Keratinocyte (primary cell): Measurements from ENCODE around the gene MFAP2. TPM values are rescaled to one million over a fixed set of nuclear protein-coding genes. Genes with fewer than 3 reads are reported as not detected.

ENCODE experiments used
- DNase-seq: peaks from one replicate; pipeline ENCODE4 v3.0.0-alpha.2; 2011; ENCODE audit warnings: low read depth, missing footprints, low spot score
- FAIRE-seq: peaks from 2 replicates; lab custom pipeline; 2011; peaks lifted over from hg19 to GRCh38; lab: Jason Lieb, UNC
- H2AFZ ChIP-seq: 2 replicates; pipeline ENCODE4 v1.6.0; 2012; ENCODE audit warnings: low read length, control low read depth, inconsistent platforms; ENCODE audit not compliant: control insufficient read depth
- H3K27ac ChIP-seq: 2 replicates; pipeline ENCODE4 v1.5.1; 2011; ENCODE audit warnings: low read length; ENCODE audit not compliant: control insufficient read depth, insufficient read depth
- H3K27me3 ChIP-seq: 3 replicates; pipeline ENCODE4 v1.6.0; 2011; ENCODE audit warnings: low read length; ENCODE audit not compliant: control insufficient read depth, insufficient read depth; ENCODE audit errors: extremely low read depth
- H3K36me3 ChIP-seq, 2 experiments: 2 replicates in 1 of 2; 3 replicates in 1 of 2; pipeline ENCODE4 v1.5.1; 2011; ENCODE audit warnings: low read length in 2 of 2, mild to moderate bottlenecking in 1 of 2; ENCODE audit not compliant: control insufficient read depth in 2 of 2, insufficient read depth in 2 of 2; ENCODE audit errors: extremely low read depth in 1 of 2
- H3K4me1 ChIP-seq: 3 replicates; pipeline ENCODE4 v1.5.1; 2011; ENCODE audit warnings: low read length; ENCODE audit not compliant: control insufficient read depth, insufficient read depth; ENCODE audit errors: extremely low read depth
- H3K4me2 ChIP-seq: 3 replicates; pipeline ENCODE4 v1.6.0; 2011; ENCODE audit warnings: low read depth, low read length; ENCODE audit not compliant: control insufficient read depth, insufficient read depth; ENCODE audit errors: extremely low read depth
- H3K4me3 ChIP-seq, 3 experiments: fragments of 200-600 bp in 1 of 3; sonication (generic) in 1 of 3; 2 replicates in 2 of 3; 3 replicates in 1 of 3; pipeline ENCODE4 v1.5.1; 2011 to 2016; ENCODE audit warnings: low read length in 3 of 3, mild to moderate bottlenecking in 3 of 3, control low read depth in 2 of 3, inconsistent platforms in 1 of 3, low read depth in 1 of 3, mixed read lengths in 1 of 3, mixed run types in 1 of 3, moderate library complexity in 1 of 3; ENCODE audit not compliant: control insufficient read depth in 2 of 3, insufficient read depth in 2 of 3; ENCODE audit errors: extremely low read depth in 1 of 3
- H3K79me2 ChIP-seq: 2 replicates; pipeline ENCODE4 v1.6.0; 2012; ENCODE audit warnings: low read length; ENCODE audit not compliant: control insufficient read depth, insufficient read depth
- H3K9ac ChIP-seq: 3 replicates; pipeline ENCODE4 v1.6.0; 2011; ENCODE audit warnings: low read length; ENCODE audit not compliant: control insufficient read depth, insufficient read depth; ENCODE audit errors: extremely low read depth
- H3K9me1 ChIP-seq: 3 replicates; pipeline ENCODE4 v1.6.0; 2011; ENCODE audit warnings: low read length; ENCODE audit not compliant: control insufficient read depth, insufficient read depth; ENCODE audit errors: extremely low read depth
- H3K9me3 ChIP-seq: 2 replicates; pipeline ENCODE4 v1.5.1; 2012; ENCODE audit warnings: low read depth, low read length; ENCODE audit not compliant: control insufficient read depth
- H4K20me1 ChIP-seq: 3 replicates; pipeline ENCODE4 v1.6.0; 2011; ENCODE audit warnings: low read length; ENCODE audit not compliant: control insufficient read depth, insufficient read depth; ENCODE audit errors: extremely low read depth
- EZH2 ChIP-seq: IDR thresholded peaks from one replicate; pipeline ENCODE4 v1.6.1; 2012; ENCODE audit warnings: inconsistent platforms, mild to moderate bottlenecking, low read length, moderate library complexity
- dilution Hi-C: fragments of 300-500 bp; cut with MboI; formaldehyde crosslinking; loops from one replicate; pipeline ENCODE4 v1.7.0; 2020; ENCODE audit warnings: low sequenced_read_pairs; ENCODE audit not compliant: extremely low pct_ligation_motif_present
- polyA plus RNA-seq, 5 experiments: library from polyadenylated mRNA; depleted of rRNA in 3 of 5; stranded (reverse) in 3 of 5; stranded (forward) in 1 of 5; unstranded in 1 of 5; fragments of >200 nt; gene quantifications; 1 replicate in 1 of 5; 2 replicates in 3 of 5; 3 replicates in 1 of 5; pipeline versions ENCODE4 v1.2.1 to v1.2.3, GENCODE V29; 2011 to 2012; ENCODE audit warnings: missing spikeins in 2 of 5, low read depth in 1 of 5, low replicate concordance in 1 of 5
- TF ChIP-seq, protein P1 (sequence below), 3 experiments: IDR thresholded peaks in 1 of 3; conservative IDR thresholded peaks in 1 of 3; optimal IDR thresholded peaks in 1 of 3; 2 replicates in 2 of 3; 3 replicates in 1 of 3; pipeline versions ENCODE3 to v1.5.1; 2011; ENCODE audit warnings: low read length in 3 of 3, mild to moderate bottlenecking in 3 of 3, moderate library complexity in 2 of 3, control low read depth in 1 of 3, inconsistent platforms in 1 of 3; ENCODE audit not compliant: insufficient read depth in 2 of 3; ENCODE audit errors: extremely low read depth in 1 of 3

MFAP2 gene
- polyA plus RNA-seq, 1 donor (not counting 4 experiments of a cell fraction or from before 2014, with no cell fraction given) = 34.6 TPM

DNA sequence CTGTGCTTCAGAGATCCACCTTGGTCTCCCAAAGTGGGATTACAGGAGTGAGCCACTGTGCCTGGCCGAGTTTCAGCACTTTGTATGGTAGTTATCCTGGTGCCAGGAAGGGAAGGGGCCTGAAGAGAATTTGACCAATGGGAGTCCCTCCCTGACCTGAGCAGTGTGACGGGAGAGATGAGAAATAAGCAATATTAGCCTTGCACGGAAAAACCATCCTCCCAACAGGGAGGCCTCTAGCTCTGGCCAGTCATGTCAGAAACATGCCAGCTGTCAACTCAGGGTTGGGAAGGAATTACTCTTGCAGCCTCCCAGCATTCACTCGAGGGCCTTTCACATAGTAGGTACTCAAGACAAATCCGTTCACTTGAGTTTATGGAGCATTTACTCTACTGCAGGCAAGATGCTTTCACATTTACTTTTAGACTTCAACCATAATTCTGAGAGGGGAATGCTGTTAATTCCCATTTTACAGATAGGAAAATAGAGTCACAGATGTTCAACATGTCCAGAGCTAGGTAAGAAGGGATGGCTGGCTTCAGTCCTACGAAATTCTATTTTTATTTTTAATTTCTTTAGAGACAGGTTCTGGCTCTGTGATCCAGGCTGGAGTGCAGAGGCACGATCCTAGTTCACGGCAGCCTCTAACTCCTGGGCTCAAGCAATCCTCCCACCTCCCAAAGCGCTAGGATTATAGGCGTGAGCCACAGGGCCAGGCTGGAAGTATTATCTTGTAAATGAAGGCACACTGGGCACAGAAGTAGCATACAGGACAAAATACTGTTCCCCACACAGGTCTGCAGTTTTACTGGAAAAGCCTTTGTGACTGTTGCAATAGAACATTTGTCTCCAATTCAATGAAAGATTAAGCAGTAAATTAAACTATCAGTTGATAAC is 34.5 kb upstream of the MFAP2 start:
- DNase-seq = no peak

DNA sequence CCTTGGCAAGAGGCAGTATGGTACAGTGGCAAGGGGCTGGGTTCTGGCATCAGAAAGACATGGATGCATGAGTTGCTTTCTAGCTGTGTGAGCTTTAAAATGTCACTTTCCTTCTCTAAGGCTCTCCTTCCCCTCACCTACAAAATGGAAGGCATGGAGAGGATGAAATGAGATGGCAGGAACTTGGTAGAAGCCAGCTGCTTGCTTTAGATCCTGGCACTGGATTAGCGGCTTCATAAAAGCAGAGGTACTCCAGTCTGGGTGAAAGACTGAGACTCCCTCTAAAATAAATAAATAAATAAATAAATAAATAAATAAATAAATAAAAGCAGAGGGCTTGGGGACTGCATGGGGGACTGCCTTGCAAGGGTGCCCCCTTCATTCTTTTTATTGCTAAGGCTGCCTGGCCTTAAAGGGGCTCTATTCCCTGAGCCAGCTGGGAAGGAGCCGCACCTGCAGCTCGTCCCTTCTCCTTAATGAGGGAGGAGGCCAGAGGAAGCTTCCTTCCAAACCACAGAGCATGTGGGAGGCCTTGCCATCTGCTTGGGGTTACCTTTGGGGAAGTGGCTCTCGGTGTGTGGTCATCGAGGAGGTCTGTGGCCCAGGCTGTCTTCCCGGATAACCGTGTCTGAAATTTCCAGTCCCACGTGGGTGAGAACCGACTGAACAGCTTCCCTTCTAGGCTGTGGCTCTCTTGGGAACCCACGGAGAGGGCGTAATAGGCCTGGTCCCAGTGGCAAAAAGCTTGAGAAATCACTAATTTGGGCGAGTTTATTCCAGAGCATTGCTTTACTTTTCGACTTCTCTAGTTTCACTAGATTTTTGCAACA is 33.3 kb upstream of the MFAP2 start:
- Histone ChIP-seq H3K79me2 (peaks cover 15% of the 10 kb centered on the region), H3K9me1 (peaks cover 2% of the 10 kb centered on the region), H3K4me1 (peaks cover 33% of the 10 kb centered on the region), H3K27me3 (no peaks in the 10 kb centered on the region), H2AFZ (no peak overlapping the region), H3K27ac (no peak overlapping the region), H3K36me3 (peaks cover 6 to 7% of the 10 kb centered on the region in 2 experiments), H3K9ac (no peak overlapping the region), H3K9me3 (no peaks in the 10 kb centered on the region), H3K4me2 (no peak overlapping the region), H4K20me1 (peaks cover 7% of the 10 kb centered on the region), H3K4me3 (no peak overlapping the region)
- dilution Hi-C loops = no loop called here
- TF ChIP-seq, protein P1, sequence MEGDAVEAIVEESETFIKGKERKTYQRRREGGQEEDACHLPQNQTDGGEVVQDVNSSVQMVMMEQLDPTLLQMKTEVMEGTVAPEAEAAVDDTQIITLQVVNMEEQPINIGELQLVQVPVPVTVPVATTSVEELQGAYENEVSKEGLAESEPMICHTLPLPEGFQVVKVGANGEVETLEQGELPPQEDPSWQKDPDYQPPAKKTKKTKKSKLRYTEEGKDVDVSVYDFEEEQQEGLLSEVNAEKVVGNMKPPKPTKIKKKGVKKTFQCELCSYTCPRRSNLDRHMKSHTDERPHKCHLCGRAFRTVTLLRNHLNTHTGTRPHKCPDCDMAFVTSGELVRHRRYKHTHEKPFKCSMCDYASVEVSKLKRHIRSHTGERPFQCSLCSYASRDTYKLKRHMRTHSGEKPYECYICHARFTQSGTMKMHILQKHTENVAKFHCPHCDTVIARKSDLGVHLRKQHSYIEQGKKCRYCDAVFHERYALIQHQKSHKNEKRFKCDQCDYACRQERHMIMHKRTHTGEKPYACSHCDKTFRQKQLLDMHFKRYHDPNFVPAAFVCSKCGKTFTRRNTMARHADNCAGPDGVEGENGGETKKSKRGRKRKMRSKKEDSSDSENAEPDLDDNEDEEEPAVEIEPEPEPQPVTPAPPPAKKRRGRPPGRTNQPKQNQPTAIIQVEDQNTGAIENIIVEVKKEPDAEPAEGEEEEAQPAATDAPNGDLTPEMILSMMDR (optimal IDR thresholded peaks at IDR 0.05 in 1 of 3, IDR thresholded peaks at IDR 0.05 in 1 of 3, conservative IDR thresholded peaks at IDR 0.05 in 1 of 3; ENCODE audit: extremely low read depth in 1 of 3, insufficient read depth in 2 of 3, low read length in 3 of 3) = no peak
- TF ChIP-seq EZH2 = no peak
- FAIRE-seq (no peak), DNase-seq (no peak)

More for the DNA sequence above, 34.5 kb upstream of the MFAP2 start:
- TF ChIP-seq, protein P1 (optimal IDR thresholded peaks at IDR 0.05 in 1 of 3, IDR thresholded peaks at IDR 0.05 in 1 of 3, conservative IDR thresholded peaks at IDR 0.05 in 1 of 3; ENCODE audit: extremely low read depth in 1 of 3, insufficient read depth in 2 of 3, low read length in 3 of 3) = no peak
- TF ChIP-seq EZH2 = no peak
- Histone ChIP-seq H4K20me1 (peaks cover 4% of the 10 kb centered on the region), H3K9me1 (peaks cover 2% of the 10 kb centered on the region), H2AFZ (no peak overlapping the region), H3K27ac (no peak overlapping the region), H3K4me3 (no peak overlapping the region), H3K36me3 (peaks cover 8 to 10% of the 10 kb centered on the region in 2 experiments), H3K4me1 (peaks cover 33% of the 10 kb centered on the region), H3K79me2 (peaks cover 9% of the 10 kb centered on the region), H3K4me2 (no peak overlapping the region), H3K9ac (no peak overlapping the region), H3K27me3 (no peaks in the 10 kb centered on the region), H3K9me3 (no peaks in the 10 kb centered on the region)
- dilution Hi-C loops = no loop called here
- no peak for FAIRE-seq
